Pancreas (tissue), 10 donors: ENCODE results near the gene SGK1. TPM values are rescaled to one million over a fixed set of nuclear protein-coding genes. Genes with fewer than 3 reads are reported as not detected.
"Not testable (repeated sequence)": the region's sequence is repeated elsewhere in the genome, so short reads cannot be mapped to it uniquely, and the experiment has no call there.

Source experiments
- ATAC-seq, 4 donors: fragments of 200-7000 bp; cut with Tn5 transposase; one replicate each; pipeline versions ENCODE4 v1.8.0 to v1.9.1; 2020; ENCODE audit warnings: mild to moderate bottlenecking in 4 of 4, moderate library complexity in 4 of 4
- DNase-seq, 6 donors: peaks; one replicate each; pipeline ENCODE4 v3.0.0-alpha.2; 2020
- FAIRE-seq: peaks from 2 replicates; lab custom pipeline; 2012; peaks lifted over from hg19 to GRCh38; lab: Jason Lieb, UNC
- H3K27ac ChIP-seq, 4 donors: fragments of 200-600 bp; sonication (generic); 1 replicate in 3 of 4; 2 replicates in 1 of 4; pipeline versions ENCODE4 v1.5.0 to v1.8.0; 2020
- H3K27me3 ChIP-seq, 4 donors: fragments of 200-600 bp; one replicate each; pipeline ENCODE4 v1.8.0; 2021
- H3K36me3 ChIP-seq, 3 donors: fragments of 200-600 bp; sonication (generic) in 1 of 3; one replicate each; pipeline versions ENCODE4 v1.5.0 to v1.8.0; 2020 to 2021
- H3K4me1 ChIP-seq, 3 donors: fragments of 200-600 bp; one replicate each; pipeline ENCODE4 v1.8.0; 2021
- H3K4me3 ChIP-seq, 4 donors: fragments of 200-600 bp; sonication (generic) in 2 of 4; one replicate each; pipeline versions ENCODE4 v1.5.0 to v1.8.0; 2020 to 2021
- H3K9me3 ChIP-seq, 4 donors: fragments of 200-600 bp; one replicate each; pipeline ENCODE4 v1.8.0; 2021
- CTCF ChIP-seq, 4 donors: fragments of 200-600 bp; sonication (generic) in 3 of 4; IDR thresholded peaks; one replicate each; pipeline versions ENCODE4 v1.5.0 to v1.8.0; 2021; ENCODE audit warnings: antibody characterized with exemption in 4 of 4
- WGBS, 2 donors: extraction: QIAGEN DNeasy Blood & Tissue Kit; methylation state at CpG; one replicate each; pipeline ENCODE4 v1.1.7; 2013; 5-methylcytosine and 5-hydroxymethylcytosine counted together
- intact Hi-C, 3 donors: fragments of 100-400 bp; cut with DNase I; formaldehyde crosslinking; loops; one replicate each; pipeline versions ENCODE4 v1.11.1 to v1.14.2; 2022
- polyA plus RNA-seq, 2 donors: library from polyadenylated mRNA; stranded (reverse); fragments of 200-250 nt; gene quantifications; one replicate each; pipeline ENCODE4 v1.2.3, GENCODE V29; 2013
- total RNA-seq, 6 donors: library from RNA; stranded (reverse); fragmentation: NEBNext Ultra II Directional in 4 of 6; extraction: Animal tissue kit (Norgen Biotek cat#: 25700) in 4 of 6; gene quantifications; one replicate each; pipeline versions ENCODE4 v1.2.1 to v1.2.4, GENCODE V29; 2021 to 2023
- donor health status: healthy with polysubstance abuse.
- donor health status: DM: no; HTN: no; CAD: no; lungs with moderate emphysema.
- donor health status: DM: no; HTN: no; CAD: no.
- donor health status: control.
- donor health status: control.
- donor health status: Bipolar disorder and iron deficiency.
- donor health status: DM: yes; HTN: yes; CAD: no.
- donor health status: DM: no; HTN: no; CAD: no.
- donor health status: DM: no; HTN: no; CAD: no.
- donor health status: DM: yes; HTN: yes; CAD: no.

Gene SGK1
- total and polyA plus RNA-seq, 8 donors = 56.8 to 189 (median 95.4) TPM

DNA sequence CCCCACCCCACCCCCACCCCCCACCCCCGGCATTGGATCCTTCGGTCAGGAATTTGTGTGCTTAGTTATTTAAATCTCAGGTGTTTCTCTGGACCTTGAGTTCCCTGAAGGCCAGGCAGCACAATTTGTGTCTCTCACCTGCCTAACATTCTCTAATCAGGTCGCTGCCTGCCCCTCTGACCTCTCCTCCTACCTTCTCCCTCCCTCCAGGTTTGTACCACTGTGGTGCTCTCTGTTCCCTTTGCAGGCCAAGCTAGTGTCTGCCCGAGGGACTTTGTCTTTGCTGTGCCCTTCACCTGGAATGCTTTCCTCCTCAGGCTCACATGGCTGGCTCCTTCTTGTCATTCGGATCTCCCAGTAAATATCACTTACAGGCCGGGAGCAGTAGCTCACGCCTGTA lies 134.1 kb downstream of the SGK1 start:
- WGBS, 2 donors = 24% methylated on average over 7 of the region's 7 CpGs
- ATAC-seq (peak in 3 of 4 donors; percentile 30 to 67 (median 62)), DNase-seq (no peak), FAIRE-seq (no peak)
- Histone ChIP-seq H3K36me3 (no peaks in the 10 kb centered on the region), H3K4me1 (peaks cover 0 to 9% (median 5%) of the 10 kb centered on the region in 3 donors), H3K27me3 (no peaks in the 10 kb centered on the region), H3K27ac (peak overlapping the region in 2 of 4 donors; percentile 28 to 55), H3K9me3 (no peaks in the 10 kb centered on the region), H3K4me3 (no peak overlapping the region)
- intact Hi-C loops = loop anchor here in 1 of 3 donors (10.0 kb wide), 1 partner anchor 51 kb away; no protein-coding TSS in a partner anchor
- TF ChIP-seq CTCF (IDR thresholded peaks at IDR 0.05) = no peak

- intact Hi-C loops = loop anchor here in 1 of 3 donors (10.0 kb wide), 1 partner anchor 52 kb away; no protein-coding TSS in a partner anchor
- H3K36me3 ChIP-seq = no peaks in the 10 kb centered on the region
- no peak for ATAC-seq
- DNase-seq = no peak
- peak overlapping the region in 2 of 4 donors; percentile 31 to 44 for H3K27ac ChIP-seq
- no peaks in the 10 kb centered on the region for H3K27me3 ChIP-seq
- no peak for FAIRE-seq
- no peak overlapping the region for H3K4me3 ChIP-seq
- H3K4me1 ChIP-seq = peaks cover 6 to 11% (median 7%) of the 10 kb centered on the region in 3 donors
- WGBS, 2 donors = 53 to 65% methylated on average over 6 of the region's 6 CpGs
- no peaks in the 10 kb centered on the region for H3K9me3 ChIP-seq
- no peak for TF ChIP-seq CTCF (IDR thresholded peaks at IDR 0.05)
These were observed 135.4 kb downstream of the SGK1 start for GRCh38 chr6:134182528-134182927.

GRCh38 chr6:134181726-134182125 lies 136.2 kb downstream of the SGK1 start:
- intact Hi-C loops = loop anchor here in 1 of 3 donors (10.0 kb wide), 1 partner anchor 53 kb away; no protein-coding TSS in a partner anchor
- not testable (repeated sequence) for H3K27ac ChIP-seq, H3K27me3 ChIP-seq, DNase-seq, H3K36me3 ChIP-seq, H3K4me3 ChIP-seq, H3K9me3 ChIP-seq, FAIRE-seq, ATAC-seq
- WGBS, 2 donors = 78 to 84% methylated on average over 5 of the region's 5 CpGs
- peaks cover 12 to 19% (median 14%) of the 10 kb centered on the region in 3 donors for H3K4me1 ChIP-seq

GRCh38 chr6:134181251-134181650 lies 136.7 kb downstream of the SGK1 start:
- FAIRE-seq, H3K36me3 ChIP-seq: not testable (repeated sequence)

DNA sequence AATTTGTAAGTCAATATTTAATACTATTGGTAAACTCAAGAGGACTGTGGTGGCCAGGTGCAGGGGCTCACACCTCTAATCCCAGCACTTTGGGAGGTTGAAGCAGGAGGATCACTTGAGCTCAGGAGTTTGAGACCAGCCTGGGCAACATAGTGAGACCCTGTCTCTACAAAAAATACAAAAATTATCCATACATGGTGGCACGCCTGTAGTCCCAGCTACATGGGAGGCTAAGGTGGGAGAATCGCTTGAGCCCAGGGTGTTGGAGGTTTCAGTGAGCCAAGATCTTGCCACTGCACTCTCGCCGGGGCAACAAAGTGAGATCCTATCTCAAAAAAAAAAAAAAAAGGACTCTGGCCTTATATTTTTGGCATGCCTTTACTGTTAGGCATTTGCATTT lies 137.4 kb downstream of the SGK1 start:
- not testable (repeated sequence) for ATAC-seq, H3K27ac ChIP-seq, DNase-seq, FAIRE-seq, H3K27me3 ChIP-seq, H3K36me3 ChIP-seq, H3K9me3 ChIP-seq, H3K4me3 ChIP-seq
- WGBS, 2 donors = 79 to 81% methylated on average over 4 of the region's 4 CpGs
- H3K4me1 ChIP-seq = peaks cover 12 to 21% (median 14%) of the 10 kb centered on the region in 3 donors
- intact Hi-C loops = loop anchor here in 1 of 3 donors (10.0 kb wide), 1 partner anchor 54 kb away; no protein-coding TSS in a partner anchor

More at GRCh38 chr6:134181251-134181650, 136.7 kb downstream of the SGK1 start:
- 90% methylated on average over 8 of the region's 8 CpGs for WGBS, 2 donors
- H3K27me3 ChIP-seq, H3K9me3 ChIP-seq, H3K27ac ChIP-seq, ATAC-seq, H3K4me3 ChIP-seq, DNase-seq: not testable (repeated sequence)
- intact Hi-C loops = loop anchor here in 1 of 3 donors (10.0 kb wide), 1 partner anchor 54 kb away; no protein-coding TSS in a partner anchor
- peaks cover 12 to 21% (median 14%) of the 10 kb centered on the region in 3 donors for H3K4me1 ChIP-seq

GRCh38 chr6:134178161-134179044 lies 139.5 kb downstream of the SGK1 start:
- Histone ChIP-seq H3K27ac (peak overlapping the region; percentile 70 to 99 (median 97)), H3K4me1 (peaks cover 12 to 17% (median 14%) of the 10 kb centered on the region in 3 donors), H3K9me3 (no peaks in the 10 kb centered on the region), H3K27me3 (no peaks in the 10 kb centered on the region), H3K36me3 (peaks cover 0 to 5% (median 3%) of the 10 kb centered on the region in 3 donors), H3K4me3 (peak overlapping the region in 3 of 4 donors; percentile 11 to 69 (median 38))
- ATAC-seq (peak; percentile 7 to 44 (median 36)), DNase-seq (peak in 5 of 6 donors; percentile 57 to 89 (median 77)), FAIRE-seq (no peak)
- intact Hi-C loops = loop anchor here in 2 of 3 donors (5.0 to 10.0 kb wide), 4 partner anchors 79 to 456 kb away; no protein-coding TSS in a partner anchor
- WGBS, 2 donors = 16 to 17% methylated on average over 30 of the region's 30 CpGs
- peak; percentile 44 to 53 (median 47) for TF ChIP-seq CTCF (IDR thresholded peaks at IDR 0.05)
